Body of pancreas (tissue), 4 donors: ENCODE measurements around the gene CXCL5. TPM values are rescaled to one million over a fixed set of nuclear protein-coding genes. Genes with fewer than 3 reads are reported as not detected.

ENCODE experiments used
- ATAC-seq: fragments of 150-250 bp; one replicate; pipeline ENCODE4 v1.9.1; 2016
- DNase-seq, 4 donors: peaks; one replicate each; pipeline ENCODE4 v3.0.0-alpha.2; 2019
- H3K27ac ChIP-seq, 4 donors: fragments of 200-600 bp; sonication (generic); 1 replicate in 3 of 4; 2 replicates in 1 of 4; pipeline versions ENCODE4 v1.5.1 to v1.6.1; 2016 to 2019; ENCODE audit warnings: mild to moderate bottlenecking in 1 of 4, mixed read lengths in 1 of 4, moderate library complexity in 1 of 4
- H3K27me3 ChIP-seq, 2 donors: fragments of 200-600 bp; sonication (generic); one replicate each; pipeline ENCODE4 v1.6.0; 2016; ENCODE audit warnings: mild to moderate bottlenecking in 1 of 2
- H3K36me3 ChIP-seq, 2 donors: fragments of 200-600 bp; sonication (generic); replicated peaks in 1 of 2; 2 replicates each; pipeline ENCODE4 v1.5.1; 2016; ENCODE audit warnings: low read depth in 2 of 2; ENCODE audit not compliant: insufficient read depth in 1 of 2
- H3K4me1 ChIP-seq: fragments of 200-600 bp; sonication (generic); one replicate; pipeline ENCODE4 v1.6.0; 2016
- H3K4me3 ChIP-seq, 2 donors: fragments of 200-600 bp; sonication (generic); 1 replicate in 1 of 2; 2 replicates in 1 of 2; pipeline ENCODE4 v1.5.1; 2016 to 2019
- H3K9me3 ChIP-seq, 3 donors: fragments of 200-600 bp; sonication (generic); 1 replicate in 2 of 3; 2 replicates in 1 of 3; pipeline ENCODE4 v1.5.1; 2016
- CTCF ChIP-seq, 7 experiments: fragments of 450-650 bp in 4 of 7; fragments of 200-600 bp in 3 of 7; sonication (generic) in 3 of 7; IDR thresholded peaks; one replicate each; pipeline ENCODE4 v1.5.1; 2016 to 2019; ENCODE audit warnings: antibody characterized with exemption in 7 of 7
- POLR2A ChIP-seq, 3 donors: fragments of 450-650 bp; IDR thresholded peaks; one replicate each; pipeline ENCODE4 v1.6.1; 2016; ENCODE audit warnings: antibody characterized with exemption in 3 of 3, mild to moderate bottlenecking in 2 of 3
- WGBS, 2 donors: methylation state at CpG; one replicate each; pipeline ENCODE4 v1.1.5; 2017; 5-methylcytosine and 5-hydroxymethylcytosine counted together
- intact Hi-C: fragments of 100-400 bp; cut with DNase I; formaldehyde crosslinking; loops from one replicate; pipeline ENCODE4 v1.15.1; 2023
- total RNA-seq, 2 donors: library from RNA; depleted of rRNA; stranded (reverse); fragments of >200 nt; gene quantifications; one replicate each; pipeline ENCODE4 v1.1.0, GENCODE V29; 2016

CXCL5 gene
- total RNA-seq, 2 donors from 2014 or later, result not detected

GRCh38 chr4:74014332-74014731, 15.9 kb upstream of the CXCL5 start:
- TF ChIP-seq POLR2A (IDR thresholded peaks at IDR 0.05) (no peak), CTCF (IDR thresholded peaks at IDR 0.05) (no peak)
- intact Hi-C loops, result no loop called here
- ATAC-seq, result no peak

GRCh38 chr4:74013264-74013663, 14.8 kb upstream of the CXCL5 start:
- no peak overlapping the region for H3K27ac ChIP-seq
- DNase-seq, result no peak
- no peak overlapping the region for H3K4me3 ChIP-seq
- H3K4me1 ChIP-seq, result no peaks in the 10 kb centered on the region
- H3K36me3 ChIP-seq, result no peaks in the 10 kb centered on the region
- TF ChIP-seq CTCF (IDR thresholded peaks at IDR 0.05) (no peak), POLR2A (IDR thresholded peaks at IDR 0.05) (no peak)
- no peaks in the 10 kb centered on the region for H3K27me3 ChIP-seq
- no peaks in the 10 kb centered on the region for H3K9me3 ChIP-seq
- intact Hi-C loops, result no loop called here
- no peak for ATAC-seq
- 48 to 50% methylated on average over 2 of the region's 2 CpGs for WGBS, 2 donors

More at GRCh38 chr4:74014332-74014731, 15.9 kb upstream of the CXCL5 start:
- WGBS, 2 donors, result 14 to 23% methylated on average over 1 of the region's 1 CpG
- no peak for DNase-seq
- H3K36me3 ChIP-seq, result no peaks in the 10 kb centered on the region
- H3K4me3 ChIP-seq, result no peak overlapping the region
- H3K27ac ChIP-seq, result no peak overlapping the region
- no peaks in the 10 kb centered on the region for H3K27me3 ChIP-seq
- no peaks in the 10 kb centered on the region for H3K9me3 ChIP-seq
- no peaks in the 10 kb centered on the region for H3K4me1 ChIP-seq

GRCh38 chr4:74012130-74012529, 13.7 kb upstream of the CXCL5 start:
- H3K27ac ChIP-seq, result no peak overlapping the region
- H3K9me3 ChIP-seq, result no peaks in the 10 kb centered on the region
- DNase-seq (no peak), ATAC-seq (no peak)
- H3K4me3 ChIP-seq, result no peak overlapping the region
- H3K4me1 ChIP-seq, result no peaks in the 10 kb centered on the region
- intact Hi-C loops, result no loop called here
- H3K36me3 ChIP-seq, result no peaks in the 10 kb centered on the region
- WGBS, 2 donors, result 56 to 57% methylated on average over 4 of the region's 4 CpGs
- TF ChIP-seq POLR2A (IDR thresholded peaks at IDR 0.05) (no peak), CTCF (IDR thresholded peaks at IDR 0.05) (no peak)
- H3K27me3 ChIP-seq, result no peaks in the 10 kb centered on the region

- TF ChIP-seq POLR2A (IDR thresholded peaks at IDR 0.05) (no peak), CTCF (IDR thresholded peaks at IDR 0.05) (no peak)
- ATAC-seq (no peak), DNase-seq (no peak)
- Histone ChIP-seq H3K27me3 (no peaks in the 10 kb centered on the region), H3K36me3 (no peaks in the 10 kb centered on the region), H3K9me3 (no peaks in the 10 kb centered on the region), H3K4me3 (no peak overlapping the region), H3K4me1 (no peaks in the 10 kb centered on the region), H3K27ac (no peak overlapping the region)
- WGBS, 2 donors, result 79 to 84% methylated on average over 3 of the region's 3 CpGs
- intact Hi-C loops, result no loop called here
Measured at GRCh38 chr4:74009307-74009706, 10.8 kb upstream of the CXCL5 start.

GRCh38 chr4:74006009-74006476, 7.6 kb upstream of the CXCL5 start:
- DNase-seq (no peak), ATAC-seq (peak; percentile 45)
- Histone ChIP-seq H3K27me3 (no peaks in the 10 kb centered on the region), H3K27ac (peak overlapping the region in 2 of 4 donors; percentile 10 to 57), H3K4me3 (no peak overlapping the region), H3K4me1 (no peaks in the 10 kb centered on the region), H3K36me3 (no peaks in the 10 kb centered on the region), H3K9me3 (no peaks in the 10 kb centered on the region)
- intact Hi-C loops, result no loop called here
- 45 to 75% methylated on average over 2 of the region's 2 CpGs for WGBS, 2 donors
- TF ChIP-seq CTCF (IDR thresholded peaks at IDR 0.05) (no peak), POLR2A (IDR thresholded peaks at IDR 0.05) (no peak)
